ENCODE data around the gene ANGEL2. TPM values are rescaled to one million over a fixed set of nuclear protein-coding genes. Genes with fewer than 3 reads are reported as not detected.

The ANGEL2 gene
- total RNA-seq, 1 donor from 2014 or later, result 21.2 TPM

- Mint-ChIP-seq H3K4me1 (ENCODE audit: low read depth) (peaks cover 39% of the 10 kb centered on the region), H3K36me3 (ENCODE audit: low read depth) (peaks cover 5% of the 10 kb centered on the region), H3K27me3 (ENCODE audit: low read depth) (no peaks in the 10 kb centered on the region), H3K4me3 (ENCODE audit: unreplicated experiment) (no peak overlapping the region), H3K27ac (ENCODE audit: unreplicated experiment) (no peak overlapping the region), H3K9me3 (ENCODE audit: low read depth) (peaks cover 12% of the 10 kb centered on the region)
- no peak for DNase-seq (ENCODE audit: low spot score)
- no peak for TF ChIP-seq CTCF (IDR thresholded peaks at IDR 0.05)
Measured at GRCh38 chr1:213054733-213055591, 39.3 kb upstream of the ANGEL2 start.

GRCh38 chr1:213054142-213054541, 38.5 kb upstream of the ANGEL2 start:
- Mint-ChIP-seq H3K4me3 (ENCODE audit: unreplicated experiment) (no peak overlapping the region), H3K27ac (ENCODE audit: unreplicated experiment) (no peak overlapping the region), H3K9me3 (ENCODE audit: low read depth) (peaks cover 11% of the 10 kb centered on the region), H3K36me3 (ENCODE audit: low read depth) (peaks cover 3% of the 10 kb centered on the region), H3K4me1 (ENCODE audit: low read depth) (peaks cover 39% of the 10 kb centered on the region), H3K27me3 (ENCODE audit: low read depth) (no peaks in the 10 kb centered on the region)
- TF ChIP-seq CTCF (IDR thresholded peaks at IDR 0.05), result no peak
- no peak for DNase-seq (ENCODE audit: low spot score)

- DNase-seq (ENCODE audit: low spot score), result no peak
- Mint-ChIP-seq H3K36me3 (ENCODE audit: low read depth) (peaks cover 5% of the 10 kb centered on the region), H3K27me3 (ENCODE audit: low read depth) (no peaks in the 10 kb centered on the region), H3K9me3 (ENCODE audit: low read depth) (peaks cover 9% of the 10 kb centered on the region), H3K4me1 (ENCODE audit: low read depth) (peaks cover 39% of the 10 kb centered on the region), H3K4me3 (ENCODE audit: unreplicated experiment) (no peak overlapping the region), H3K27ac (ENCODE audit: unreplicated experiment) (peak overlapping the region; percentile 43)
- no peak for TF ChIP-seq CTCF (IDR thresholded peaks at IDR 0.05)
Measured at GRCh38 chr1:213053455-213053854, 37.8 kb upstream of the ANGEL2 start.

- DNase-seq (ENCODE audit: low spot score), result no peak
- Mint-ChIP-seq H3K27ac (ENCODE audit: unreplicated experiment) (peak overlapping the region; percentile 88), H3K4me1 (ENCODE audit: low read depth) (peaks cover 39% of the 10 kb centered on the region), H3K4me3 (ENCODE audit: unreplicated experiment) (peak overlapping the region; percentile 89), H3K9me3 (ENCODE audit: low read depth) (peaks cover 12% of the 10 kb centered on the region), H3K36me3 (ENCODE audit: low read depth) (peaks cover 6% of the 10 kb centered on the region), H3K27me3 (ENCODE audit: low read depth) (no peaks in the 10 kb centered on the region)
- no peak for TF ChIP-seq CTCF (IDR thresholded peaks at IDR 0.05)
Measured at GRCh38 chr1:213051881-213052202, 36.2 kb upstream of the ANGEL2 start.

- peak; percentile 63 for TF ChIP-seq CTCF (IDR thresholded peaks at IDR 0.05)
Measured at GRCh38 chr1:213051127-213051880, 35.6 kb upstream of the ANGEL2 start, which contains the start of gene RPS6KC1. RPS6KC1 (plus strand) TSS chr1:213051241; CDS start chr1:213051405, 164 bp downstream.

More at GRCh38 chr1:213051127-213051880, 35.6 kb upstream of the ANGEL2 start, which contains the start of gene RPS6KC1:
- Mint-ChIP-seq H3K36me3 (ENCODE audit: low read depth) (peaks cover 6% of the 10 kb centered on the region), H3K27me3 (ENCODE audit: low read depth) (no peaks in the 10 kb centered on the region), H3K4me1 (ENCODE audit: low read depth) (peaks cover 39% of the 10 kb centered on the region), H3K4me3 (ENCODE audit: unreplicated experiment) (peak within 1 kb of the TSS; percentile 89), H3K27ac (ENCODE audit: unreplicated experiment) (peak within 1 kb of the TSS; percentile 88), H3K9me3 (ENCODE audit: low read depth) (peaks cover 12% of the 10 kb centered on the region)
- no peak for DNase-seq (ENCODE audit: low spot score)
